Tibial nerve (tissue), 3 donors: ENCODE data around the gene SLC35B2.
A peak's percentile ranks its signal among the peaks of the same experiment; 100 is the strongest.

Source experiments
- POLR2A ChIP-seq, 2 donors: fragments of 450-650 bp; IDR thresholded peaks; one replicate each; pipeline ENCODE4 v1.6.1; 2017; ENCODE audit warnings: antibody characterized with exemption in 2 of 2, mild to moderate bottlenecking in 2 of 2, moderate library complexity in 2 of 2
- TF ChIP-seq, protein P1 (sequence below), 5 experiments: fragments of 200-600 bp in 3 of 5; fragments of 450-650 bp in 2 of 5; sonication (generic) in 3 of 5; IDR thresholded peaks; one replicate each; pipeline ENCODE4 v1.5.1; 2016 to 2019; ENCODE audit warnings: antibody characterized with exemption in 5 of 5, mild to moderate bottlenecking in 3 of 5, moderate library complexity in 2 of 5

DNA sequence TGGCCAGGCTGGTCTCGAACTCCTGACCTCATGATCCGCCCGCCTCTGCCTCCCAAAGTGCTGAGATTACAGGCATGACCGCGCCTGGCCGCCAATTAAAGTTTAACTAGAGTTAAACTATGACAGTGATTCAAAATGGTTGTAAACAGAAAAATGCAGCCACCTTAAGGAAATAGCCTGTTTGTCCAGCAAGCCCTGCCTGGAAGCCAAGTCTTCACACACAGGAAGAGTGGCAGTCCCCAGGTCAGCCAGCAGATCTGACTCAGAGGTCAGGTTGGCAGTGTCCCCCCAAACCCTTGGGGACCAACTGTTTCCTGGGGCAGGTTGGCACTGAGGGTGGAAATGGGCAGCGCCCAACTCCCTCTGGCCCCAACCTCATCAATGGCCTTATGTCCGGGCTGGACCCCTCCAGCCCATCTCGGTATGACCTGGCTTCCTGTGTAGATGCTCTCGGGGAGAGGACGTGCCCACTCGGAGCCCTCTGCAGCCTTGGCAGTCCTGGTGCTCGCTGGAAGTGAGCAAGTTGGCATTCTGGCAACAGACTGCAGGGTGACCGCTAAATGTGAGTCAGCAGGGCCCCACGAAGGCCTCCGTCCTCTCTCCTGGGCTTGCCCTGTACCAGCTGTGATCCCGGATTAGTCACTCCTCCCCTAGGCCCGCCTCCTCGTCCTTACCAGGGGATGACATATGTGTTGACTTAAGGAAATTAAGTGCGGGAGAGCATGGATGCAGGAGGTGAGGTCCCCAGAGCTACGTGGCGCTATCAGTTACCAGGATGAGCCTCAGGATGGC, 20.1 kb downstream of the SLC35B2 start:
- TF ChIP-seq, protein P1, sequence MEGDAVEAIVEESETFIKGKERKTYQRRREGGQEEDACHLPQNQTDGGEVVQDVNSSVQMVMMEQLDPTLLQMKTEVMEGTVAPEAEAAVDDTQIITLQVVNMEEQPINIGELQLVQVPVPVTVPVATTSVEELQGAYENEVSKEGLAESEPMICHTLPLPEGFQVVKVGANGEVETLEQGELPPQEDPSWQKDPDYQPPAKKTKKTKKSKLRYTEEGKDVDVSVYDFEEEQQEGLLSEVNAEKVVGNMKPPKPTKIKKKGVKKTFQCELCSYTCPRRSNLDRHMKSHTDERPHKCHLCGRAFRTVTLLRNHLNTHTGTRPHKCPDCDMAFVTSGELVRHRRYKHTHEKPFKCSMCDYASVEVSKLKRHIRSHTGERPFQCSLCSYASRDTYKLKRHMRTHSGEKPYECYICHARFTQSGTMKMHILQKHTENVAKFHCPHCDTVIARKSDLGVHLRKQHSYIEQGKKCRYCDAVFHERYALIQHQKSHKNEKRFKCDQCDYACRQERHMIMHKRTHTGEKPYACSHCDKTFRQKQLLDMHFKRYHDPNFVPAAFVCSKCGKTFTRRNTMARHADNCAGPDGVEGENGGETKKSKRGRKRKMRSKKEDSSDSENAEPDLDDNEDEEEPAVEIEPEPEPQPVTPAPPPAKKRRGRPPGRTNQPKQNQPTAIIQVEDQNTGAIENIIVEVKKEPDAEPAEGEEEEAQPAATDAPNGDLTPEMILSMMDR (IDR thresholded peaks at IDR 0.05): peak in 1 of 5 experiments; percentile 8
- peak in 1 of 2 donors; percentile 46 for TF ChIP-seq POLR2A (IDR thresholded peaks at IDR 0.05)
